Measurements from ENCODE around the gene DDB1. TPM values are rescaled to one million over a fixed set of nuclear protein-coding genes. Genes with fewer than 3 reads are reported as not detected.

Gene DDB1
- total RNA-seq, 1 donor from 2014 or later = 126 TPM

DNA sequence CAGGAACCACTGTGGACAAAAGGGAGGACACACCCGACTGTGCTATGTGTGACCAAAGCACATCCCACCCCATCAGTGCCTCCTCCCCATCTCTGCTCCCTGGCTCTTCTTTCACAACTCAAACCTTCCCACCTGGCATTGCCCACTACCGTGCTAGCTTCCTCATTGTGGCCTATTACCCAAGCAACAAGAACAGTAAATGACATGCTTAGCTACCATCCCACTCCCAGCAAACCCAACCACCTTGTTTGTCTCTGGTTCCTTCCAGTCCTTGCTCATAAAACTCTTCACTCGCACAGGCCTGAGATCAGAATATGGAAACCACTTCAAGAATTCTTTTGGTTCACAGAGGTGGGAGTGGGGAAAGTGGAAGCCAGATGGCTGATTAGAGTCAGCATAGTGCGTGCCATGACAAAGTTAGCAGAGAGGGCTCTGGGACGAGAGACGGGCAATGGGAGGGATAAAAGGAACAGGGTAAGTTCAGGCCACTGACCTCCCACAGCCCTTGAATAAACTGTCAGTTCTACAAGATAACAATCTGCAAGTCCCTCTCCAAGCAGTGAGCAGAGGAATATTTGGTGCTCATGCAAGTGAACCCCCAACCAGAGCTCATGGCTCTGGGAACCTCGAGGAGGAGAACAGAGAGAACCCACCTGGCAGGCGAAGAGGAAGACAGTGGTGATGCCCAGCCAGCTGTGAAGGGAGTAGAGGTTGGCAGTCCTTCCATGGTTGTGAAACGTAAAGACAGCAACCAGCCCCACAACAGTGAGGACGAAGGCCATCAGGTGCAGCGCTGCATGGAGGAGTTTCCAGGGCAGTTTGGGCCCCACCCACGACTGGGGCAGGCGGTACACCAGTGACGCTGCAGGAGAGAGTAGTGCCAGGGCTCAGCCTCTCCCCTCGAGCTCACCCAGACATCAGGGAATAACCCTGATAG is 20.5 kb upstream of the DDB1 start:
- no peak for DNase-seq
- Histone ChIP-seq H3K9me3 (no peaks in the 10 kb centered on the region), H3K4me3 (no peak overlapping the region), H3K27me3 (no peaks in the 10 kb centered on the region), H3K36me3 (peaks cover 55% of the 10 kb centered on the region), H3K27ac (no peak overlapping the region), H3K4me1 (peaks cover 17% of the 10 kb centered on the region)
- TF ChIP-seq, protein P1, sequence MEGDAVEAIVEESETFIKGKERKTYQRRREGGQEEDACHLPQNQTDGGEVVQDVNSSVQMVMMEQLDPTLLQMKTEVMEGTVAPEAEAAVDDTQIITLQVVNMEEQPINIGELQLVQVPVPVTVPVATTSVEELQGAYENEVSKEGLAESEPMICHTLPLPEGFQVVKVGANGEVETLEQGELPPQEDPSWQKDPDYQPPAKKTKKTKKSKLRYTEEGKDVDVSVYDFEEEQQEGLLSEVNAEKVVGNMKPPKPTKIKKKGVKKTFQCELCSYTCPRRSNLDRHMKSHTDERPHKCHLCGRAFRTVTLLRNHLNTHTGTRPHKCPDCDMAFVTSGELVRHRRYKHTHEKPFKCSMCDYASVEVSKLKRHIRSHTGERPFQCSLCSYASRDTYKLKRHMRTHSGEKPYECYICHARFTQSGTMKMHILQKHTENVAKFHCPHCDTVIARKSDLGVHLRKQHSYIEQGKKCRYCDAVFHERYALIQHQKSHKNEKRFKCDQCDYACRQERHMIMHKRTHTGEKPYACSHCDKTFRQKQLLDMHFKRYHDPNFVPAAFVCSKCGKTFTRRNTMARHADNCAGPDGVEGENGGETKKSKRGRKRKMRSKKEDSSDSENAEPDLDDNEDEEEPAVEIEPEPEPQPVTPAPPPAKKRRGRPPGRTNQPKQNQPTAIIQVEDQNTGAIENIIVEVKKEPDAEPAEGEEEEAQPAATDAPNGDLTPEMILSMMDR (IDR thresholded peaks at IDR 0.05) = no peak
- ATAC-seq = no peak
- intact Hi-C loops (cut with DNase I) = no loop called here

DNA sequence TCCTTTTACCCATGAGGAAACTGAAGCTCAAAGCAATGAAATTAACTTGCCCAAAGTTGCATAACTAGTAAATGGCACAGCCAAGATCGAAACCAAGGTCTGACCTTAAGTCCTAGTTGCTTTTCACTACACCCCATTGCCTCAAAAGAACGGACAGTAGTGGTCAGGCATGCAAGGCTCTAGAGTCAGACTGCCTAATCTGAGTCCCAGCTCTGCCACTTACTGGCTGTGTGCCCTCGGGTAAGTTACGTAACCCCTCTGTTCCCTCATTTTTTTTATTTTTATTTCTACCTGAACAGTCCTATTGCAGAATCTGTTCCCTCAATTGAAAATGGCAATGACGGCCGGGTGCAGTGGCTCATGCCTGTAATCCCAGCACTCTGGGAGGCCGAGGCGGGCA is 19.1 kb upstream of the DDB1 start:
- ATAC-seq = no peak
- Histone ChIP-seq H3K27me3 (no peaks in the 10 kb centered on the region), H3K27ac (no peak overlapping the region), H3K9me3 (no peaks in the 10 kb centered on the region), H3K4me1 (peaks cover 7% of the 10 kb centered on the region), H3K36me3 (peaks cover 55% of the 10 kb centered on the region), H3K4me3 (no peak overlapping the region)
- intact Hi-C loops (cut with DNase I) = no loop called here
- no peak for DNase-seq
- TF ChIP-seq, protein P1 (IDR thresholded peaks at IDR 0.05) = no peak

DNA sequence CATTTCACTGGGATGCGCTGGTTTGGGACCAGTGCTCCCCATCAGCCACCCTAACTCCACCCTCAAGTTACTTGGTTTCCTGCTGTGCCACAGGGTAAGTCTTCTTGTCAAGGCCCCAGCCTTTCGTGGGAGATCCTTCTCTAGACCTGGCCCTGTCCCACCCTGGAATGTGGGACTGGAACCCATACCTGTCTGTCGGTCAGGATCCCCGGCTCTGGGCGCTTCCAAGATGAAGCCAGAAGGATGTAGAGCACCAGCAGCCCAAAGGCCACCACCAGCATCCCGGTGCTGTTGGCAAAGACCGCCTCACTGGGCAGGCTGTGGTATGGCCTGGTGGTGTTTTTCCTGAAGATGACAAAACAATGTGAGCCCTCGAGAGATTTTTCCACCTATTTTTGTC is 17.9 kb upstream of the DDB1 start:
- Histone ChIP-seq H3K36me3 (peaks cover 55% of the 10 kb centered on the region), H3K27ac (no peak overlapping the region), H3K27me3 (no peaks in the 10 kb centered on the region), H3K4me1 (no peaks in the 10 kb centered on the region), H3K9me3 (no peaks in the 10 kb centered on the region), H3K4me3 (no peak overlapping the region)
- DNase-seq = no peak
- ATAC-seq = no peak
- intact Hi-C loops (cut with DNase I) = no loop called here
- TF ChIP-seq, protein P1 (IDR thresholded peaks at IDR 0.05) = no peak

- no peak overlapping the region for H3K4me3 ChIP-seq
- DNase-seq = no peak
- H3K9me3 ChIP-seq = no peaks in the 10 kb centered on the region
- H3K27ac ChIP-seq = no peak overlapping the region
- no peak for ATAC-seq
- peaks cover 55% of the 10 kb centered on the region for H3K36me3 ChIP-seq
- H3K4me1 ChIP-seq = no peaks in the 10 kb centered on the region
- no peaks in the 10 kb centered on the region for H3K27me3 ChIP-seq
- intact Hi-C loops (cut with DNase I) = no loop called here
- TF ChIP-seq, protein P1 (IDR thresholded peaks at IDR 0.05) = no peak
Measured at GRCh38 chr11:61350336-61350735, 17.4 kb upstream of the DDB1 start.

GRCh38 chr11:61349916-61350315 is 17.0 kb upstream of the DDB1 start:
- intact Hi-C loops (cut with DNase I) = no loop called here

More at GRCh38 chr11:61349916-61350315, 17.0 kb upstream of the DDB1 start:
- H3K4me1 ChIP-seq = no peaks in the 10 kb centered on the region
- no peaks in the 10 kb centered on the region for H3K27me3 ChIP-seq
- H3K4me3 ChIP-seq = no peak overlapping the region
- ATAC-seq (no peak), DNase-seq (no peak)
- no peak overlapping the region for H3K27ac ChIP-seq
- TF ChIP-seq, protein P1 (IDR thresholded peaks at IDR 0.05) = no peak
- H3K36me3 ChIP-seq = peaks cover 55% of the 10 kb centered on the region
- no peaks in the 10 kb centered on the region for H3K9me3 ChIP-seq

All from upper lobe of right lung (tissue), 1 donor.